Measurements from ENCODE around the gene CKAP5.

Gene CKAP5

GRCh38 chr11:46874586-46874985 is 28.5 kb upstream of the CKAP5 start:
- H3K27ac ChIP-seq = no peak overlapping the region
- no peak for TF ChIP-seq ZFX (IDR thresholded peaks at IDR 0.05)
- no peak for TF ChIP-seq CTCF (conservative IDR thresholded peaks at IDR 0.05)

- H3K27ac ChIP-seq = no peak overlapping the region
- TF ChIP-seq ZFX (IDR thresholded peaks at IDR 0.05) (no peak), CTCF (conservative IDR thresholded peaks at IDR 0.05) (no peak)
Measured at GRCh38 chr11:46868912-46869311, 22.8 kb upstream of the CKAP5 start.

GRCh38 chr11:46865340-46865739 is 19.3 kb upstream of the CKAP5 start:
- H3K27ac ChIP-seq = no peak overlapping the region
- no peak for TF ChIP-seq ZFX (IDR thresholded peaks at IDR 0.05)
- no peak for TF ChIP-seq CTCF (conservative IDR thresholded peaks at IDR 0.05)

GRCh38 chr11:46860218-46860617 is 14.1 kb upstream of the CKAP5 start:
- H3K27ac ChIP-seq = no peak overlapping the region
- no peak for TF ChIP-seq ZFX (IDR thresholded peaks at IDR 0.05)
- TF ChIP-seq CTCF (conservative IDR thresholded peaks at IDR 0.05) = no peak

- H3K27ac ChIP-seq = no peak overlapping the region
- TF ChIP-seq ZFX (IDR thresholded peaks at IDR 0.05) (no peak), CTCF (conservative IDR thresholded peaks at IDR 0.05) (no peak)
Measured at GRCh38 chr11:46858920-46859546, 13.0 kb upstream of the CKAP5 start.

GRCh38 chr11:46857666-46858065 is 11.6 kb upstream of the CKAP5 start:
- TF ChIP-seq CTCF (conservative IDR thresholded peaks at IDR 0.05) (no peak), ZFX (IDR thresholded peaks at IDR 0.05) (no peak)
- H3K27ac ChIP-seq = no peak overlapping the region

- H3K27ac ChIP-seq = no peak overlapping the region
- TF ChIP-seq CTCF (conservative IDR thresholded peaks at IDR 0.05) = no peak
- no peak for TF ChIP-seq ZFX (IDR thresholded peaks at IDR 0.05)
Measured at GRCh38 chr11:46856605-46857343, 10.7 kb upstream of the CKAP5 start.
